Loucy (cell line): Measurements from ENCODE around the gene TNFAIP3.

Source experiments
- CTCF ChIP-seq: fragments of 200-600 bp; sonication (generic); conservative IDR thresholded peaks from 2 replicates; pipeline ENCODE4 v1.5.1; 2014; ENCODE audit warnings: mild to moderate bottlenecking, antibody characterized with exemption, low read length
- EZH2phosphoT487 ChIP-seq: fragments of 200-600 bp; IDR thresholded peaks from 2 replicates; pipeline ENCODE4 v1.6.1; 2018; ENCODE audit warnings: antibody characterized with exemption, mild to moderate bottlenecking, moderate library complexity, borderline replicate concordance

GRCh38 chr6:137923866-137924653 is 57.0 kb downstream of the TNFAIP3 start:
- no peak for TF ChIP-seq CTCF
- no peak for TF ChIP-seq EZH2phosphoT487
